ENCODE results near the gene ARHGAP12. TPM values are rescaled to one million over a fixed set of nuclear protein-coding genes. Genes with fewer than 3 reads are reported as not detected.

ARHGAP12 gene, protein sequence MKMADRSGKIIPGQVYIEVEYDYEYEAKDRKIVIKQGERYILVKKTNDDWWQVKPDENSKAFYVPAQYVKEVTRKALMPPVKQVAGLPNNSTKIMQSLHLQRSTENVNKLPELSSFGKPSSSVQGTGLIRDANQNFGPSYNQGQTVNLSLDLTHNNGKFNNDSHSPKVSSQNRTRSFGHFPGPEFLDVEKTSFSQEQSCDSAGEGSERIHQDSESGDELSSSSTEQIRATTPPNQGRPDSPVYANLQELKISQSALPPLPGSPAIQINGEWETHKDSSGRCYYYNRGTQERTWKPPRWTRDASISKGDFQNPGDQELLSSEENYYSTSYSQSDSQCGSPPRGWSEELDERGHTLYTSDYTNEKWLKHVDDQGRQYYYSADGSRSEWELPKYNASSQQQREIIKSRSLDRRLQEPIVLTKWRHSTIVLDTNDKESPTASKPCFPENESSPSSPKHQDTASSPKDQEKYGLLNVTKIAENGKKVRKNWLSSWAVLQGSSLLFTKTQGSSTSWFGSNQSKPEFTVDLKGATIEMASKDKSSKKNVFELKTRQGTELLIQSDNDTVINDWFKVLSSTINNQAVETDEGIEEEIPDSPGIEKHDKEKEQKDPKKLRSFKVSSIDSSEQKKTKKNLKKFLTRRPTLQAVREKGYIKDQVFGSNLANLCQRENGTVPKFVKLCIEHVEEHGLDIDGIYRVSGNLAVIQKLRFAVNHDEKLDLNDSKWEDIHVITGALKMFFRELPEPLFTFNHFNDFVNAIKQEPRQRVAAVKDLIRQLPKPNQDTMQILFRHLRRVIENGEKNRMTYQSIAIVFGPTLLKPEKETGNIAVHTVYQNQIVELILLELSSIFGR
- total RNA-seq, result 47.9 and 48.5 TPM in 2 replicates

DNA sequence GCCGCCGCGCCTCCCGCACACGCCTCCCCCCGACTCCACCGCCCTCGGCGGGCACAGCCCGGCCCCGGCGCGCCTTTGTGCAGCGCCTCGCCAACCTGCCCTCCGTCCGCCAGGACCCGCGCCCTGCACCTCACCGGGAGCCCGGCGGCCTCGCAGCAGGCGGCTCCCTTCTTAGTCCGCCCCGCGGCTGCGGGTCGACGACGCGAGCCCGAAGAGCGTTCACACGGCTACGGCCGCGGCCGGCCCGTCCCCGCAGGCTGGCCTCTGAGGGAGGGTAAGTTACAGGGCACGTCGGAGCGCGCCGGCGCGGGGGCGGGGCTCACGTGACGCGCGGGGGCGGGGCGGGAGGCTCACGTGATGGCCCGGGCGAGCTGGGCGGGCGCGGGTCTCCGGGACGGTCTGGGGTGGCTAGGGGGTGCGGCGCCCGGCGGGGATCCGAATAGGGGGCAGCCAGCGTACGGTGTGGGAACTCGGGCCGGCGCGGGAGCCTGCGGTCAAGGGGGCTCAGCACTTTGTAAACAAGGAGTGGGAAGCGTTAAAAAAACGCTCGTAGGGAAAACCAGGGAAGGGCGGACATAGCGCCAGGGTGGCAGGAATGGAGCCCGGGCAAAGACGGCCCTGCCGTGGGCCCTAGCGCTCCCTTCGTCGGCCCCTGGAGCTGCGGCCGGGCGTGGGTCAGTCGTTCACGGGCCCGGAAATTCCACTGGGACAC, at the start of gene ARHGAP12:
TSS of gene ARHGAP12 (minus strand) at position 283 of the 712 bp plus-strand sequence. CDS start 19,976 bp downstream, outside the sequence.

Other genes with a start within 250 kb of the ARHGAP12 start
- 204 and 230 TPM in 2 replicates for gene KIF5B, start 127.6 kb upstream of the ARHGAP12 start, total RNA-seq